Measurements from ENCODE around the gene TSPAN9.

TSPAN9 gene

GRCh38 chr12:3292677-3293412 lies 215.7 kb downstream of the TSPAN9 start:
- H3K4me2 ChIP-seq (ENCODE audit: low read length): no peak overlapping the region
- no peak for TF ChIP-seq EZH2phosphoT487 (IDR thresholded peaks at IDR 0.05; ENCODE audit: borderline replicate concordance, low read length)
- TF ChIP-seq CTCF (IDR thresholded peaks at IDR 0.05; ENCODE audit: low read depth, low read length, poor library complexity, severe bottlenecking): no peak
- H3K36me3 ChIP-seq (ENCODE audit: control insufficient read depth, low read length): no peaks in the 10 kb centered on the region
- no peak overlapping the region for H3K27ac ChIP-seq (ENCODE audit: low read depth, low read length)
- H3K4me1 ChIP-seq (ENCODE audit: control insufficient read depth, low read length): no peaks in the 10 kb centered on the region
- no peaks in the 10 kb centered on the region for H3K9me3 ChIP-seq (ENCODE audit: control insufficient read depth, insufficient read depth, low read length)
- no peaks in the 10 kb centered on the region for H3K79me2 ChIP-seq (ENCODE audit: control insufficient read depth, low read length)
- peaks cover 3% of the 10 kb centered on the region; the same call in 1 of the 2 replicates for H3K27me3 ChIP-seq (ENCODE audit: control insufficient read depth, low read length)
- H4K20me1 ChIP-seq (ENCODE audit: control insufficient read depth, insufficient read depth, low read depth, low read length): no peaks in the 10 kb centered on the region
- no peaks in the 10 kb centered on the region for H3K9me2 ChIP-seq (replicated peaks; ENCODE audit: control insufficient read depth, low read length)
- no peaks in the 10 kb centered on the region for H3F3A ChIP-seq (ENCODE audit: control insufficient read depth, insufficient read depth)
- H3K4me3 ChIP-seq (ENCODE audit: low read length): no peak overlapping the region

GRCh38 chr12:3293446-3294161 lies 216.4 kb downstream of the TSPAN9 start:
- no peaks in the 10 kb centered on the region for H3K79me2 ChIP-seq (ENCODE audit: control insufficient read depth, low read length)
- H3F3A ChIP-seq (ENCODE audit: control insufficient read depth, insufficient read depth): no peaks in the 10 kb centered on the region
- no peaks in the 10 kb centered on the region for H3K36me3 ChIP-seq (ENCODE audit: control insufficient read depth, low read length)
- H3K4me2 ChIP-seq (ENCODE audit: low read length): no peak overlapping the region
- no peaks in the 10 kb centered on the region for H4K20me1 ChIP-seq (ENCODE audit: control insufficient read depth, insufficient read depth, low read depth, low read length)
- H3K9me3 ChIP-seq (ENCODE audit: control insufficient read depth, insufficient read depth, low read length): no peaks in the 10 kb centered on the region
- H3K9me2 ChIP-seq (replicated peaks; ENCODE audit: control insufficient read depth, low read length): no peaks in the 10 kb centered on the region
- H3K4me1 ChIP-seq (ENCODE audit: control insufficient read depth, low read length): no peaks in the 10 kb centered on the region
- H3K27ac ChIP-seq (ENCODE audit: low read depth, low read length): no peak overlapping the region
- peaks cover 2% of the 10 kb centered on the region; the same call in 1 of the 2 replicates for H3K27me3 ChIP-seq (ENCODE audit: control insufficient read depth, low read length)
- TF ChIP-seq CTCF (IDR thresholded peaks at IDR 0.05; ENCODE audit: low read depth, low read length, poor library complexity, severe bottlenecking): no peak
- no peak for TF ChIP-seq EZH2phosphoT487 (IDR thresholded peaks at IDR 0.05; ENCODE audit: borderline replicate concordance, low read length)
- no peak overlapping the region for H3K4me3 ChIP-seq (ENCODE audit: low read length)

GRCh38 chr12:3294481-3294911 lies 217.3 kb downstream of the TSPAN9 start:
- no peak overlapping the region for H3K4me2 ChIP-seq (ENCODE audit: low read length)
- peaks cover 5% of the 10 kb centered on the region; the same call in 1 of the 2 replicates for H3K27me3 ChIP-seq (ENCODE audit: control insufficient read depth, low read length)
- no peak overlapping the region for H3K27ac ChIP-seq (ENCODE audit: low read depth, low read length)

More at GRCh38 chr12:3294481-3294911, 217.3 kb downstream of the TSPAN9 start:
- H3K9me2 ChIP-seq (replicated peaks; ENCODE audit: control insufficient read depth, low read length): no peaks in the 10 kb centered on the region
- no peaks in the 10 kb centered on the region for H3K36me3 ChIP-seq (ENCODE audit: control insufficient read depth, low read length)
- H3F3A ChIP-seq (ENCODE audit: control insufficient read depth, insufficient read depth): no peaks in the 10 kb centered on the region
- no peak for TF ChIP-seq CTCF (IDR thresholded peaks at IDR 0.05; ENCODE audit: low read depth, low read length, poor library complexity, severe bottlenecking)
- TF ChIP-seq EZH2phosphoT487 (IDR thresholded peaks at IDR 0.05; ENCODE audit: borderline replicate concordance, low read length): no peak
- no peaks in the 10 kb centered on the region for H3K9me3 ChIP-seq (ENCODE audit: control insufficient read depth, insufficient read depth, low read length)
- no peaks in the 10 kb centered on the region for H4K20me1 ChIP-seq (ENCODE audit: control insufficient read depth, insufficient read depth, low read depth, low read length)
- H3K4me1 ChIP-seq (ENCODE audit: control insufficient read depth, low read length): no peaks in the 10 kb centered on the region
- no peaks in the 10 kb centered on the region for H3K79me2 ChIP-seq (ENCODE audit: control insufficient read depth, low read length)
- no peak overlapping the region for H3K4me3 ChIP-seq (ENCODE audit: low read length)

All from DOHH2 (cell line).